Dermis microvascular lymphatic vessel endothelial cell (primary cell): ENCODE measurements around the gene HTT. TPM values are rescaled to one million over a fixed set of nuclear protein-coding genes. Genes with fewer than 3 reads are reported as not detected.

Experiments
- DNase-seq, 2 donors: peaks; one replicate each; pipeline versions ENCODE4 v3.0.0 to v3.0.0-alpha.2; 2010; ENCODE audit warnings: low read depth in 2 of 2
- total RNA-seq: library from RNA; depleted of rRNA; stranded (reverse); fragments of >200 nt; gene quantifications from 2 replicates; pipeline ENCODE4 v1.2.1, GENCODE V29; 2014

Gene HTT
- total RNA-seq, 1 donor from 2014 or later = 26.2 TPM

DNA sequence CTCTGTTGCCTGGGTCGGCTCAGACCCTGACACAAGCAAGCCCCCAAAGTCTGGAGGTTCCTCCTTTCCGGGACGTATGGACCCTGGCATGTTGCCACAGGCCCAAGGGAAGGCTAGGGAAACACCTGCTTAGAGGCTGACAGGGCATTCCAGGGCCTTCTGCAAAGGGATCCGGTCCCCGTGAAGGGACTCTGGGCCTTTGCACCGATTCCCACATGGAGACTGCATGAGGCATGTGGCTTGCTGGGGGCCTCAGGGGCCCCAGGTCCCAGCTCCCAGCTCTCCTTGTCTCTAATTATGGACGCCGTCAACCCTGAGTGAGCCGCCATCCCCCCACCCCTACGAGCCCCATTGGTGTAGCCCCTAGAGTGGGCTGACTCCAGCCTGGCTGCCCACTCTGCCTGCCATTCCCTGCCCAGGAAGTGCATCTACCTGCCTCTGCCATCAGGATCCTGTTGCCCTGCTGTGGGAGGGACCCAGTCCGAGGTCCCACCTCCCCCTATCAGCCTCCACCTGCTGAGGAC is 214.2 kb downstream of the HTT start:
- no peak for DNase-seq

DNA sequence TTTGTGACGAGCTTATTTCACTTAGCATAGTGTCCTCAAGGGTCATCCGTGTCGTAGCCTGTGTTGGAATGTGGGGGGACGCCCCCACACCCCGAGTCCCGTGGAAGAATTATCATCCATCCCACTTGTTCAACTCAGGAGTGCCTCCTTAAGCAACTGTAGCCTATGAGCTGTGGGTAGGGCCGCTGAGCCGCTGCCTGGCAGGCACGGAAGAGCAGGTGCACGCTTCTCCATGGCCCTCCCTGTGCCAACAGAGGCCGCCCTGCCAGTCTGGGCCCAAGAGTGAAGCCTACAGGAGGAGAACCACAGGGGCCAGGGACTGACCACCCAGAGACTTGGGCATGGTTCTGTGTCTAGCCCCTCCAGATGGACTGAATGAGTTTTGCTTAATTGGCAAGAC is 216.0 kb downstream of the HTT start:
- DNase-seq = no peak

DNA sequence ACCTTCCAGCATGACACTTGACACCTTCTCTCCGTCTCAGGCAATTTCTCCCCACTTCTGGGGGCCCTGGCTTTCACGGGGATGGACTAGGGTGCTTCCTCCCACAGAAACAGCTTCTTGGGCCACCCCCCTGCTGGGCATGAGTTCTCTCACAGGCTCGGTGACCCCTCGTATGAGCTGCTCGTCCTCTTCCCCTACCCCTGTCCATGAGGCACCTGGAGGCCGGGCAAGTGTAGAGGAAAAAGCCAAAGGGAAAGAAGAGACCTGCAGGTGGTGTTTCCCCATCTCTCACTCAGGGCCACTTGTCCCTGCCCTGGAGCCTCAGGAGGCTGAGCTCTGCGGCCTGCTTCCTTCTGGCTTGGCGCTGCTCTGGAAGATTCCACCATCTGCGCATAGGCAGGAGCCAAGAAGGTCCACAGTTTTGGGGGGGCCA is 216.4 kb downstream of the HTT start:
- DNase-seq = no peak

DNA sequence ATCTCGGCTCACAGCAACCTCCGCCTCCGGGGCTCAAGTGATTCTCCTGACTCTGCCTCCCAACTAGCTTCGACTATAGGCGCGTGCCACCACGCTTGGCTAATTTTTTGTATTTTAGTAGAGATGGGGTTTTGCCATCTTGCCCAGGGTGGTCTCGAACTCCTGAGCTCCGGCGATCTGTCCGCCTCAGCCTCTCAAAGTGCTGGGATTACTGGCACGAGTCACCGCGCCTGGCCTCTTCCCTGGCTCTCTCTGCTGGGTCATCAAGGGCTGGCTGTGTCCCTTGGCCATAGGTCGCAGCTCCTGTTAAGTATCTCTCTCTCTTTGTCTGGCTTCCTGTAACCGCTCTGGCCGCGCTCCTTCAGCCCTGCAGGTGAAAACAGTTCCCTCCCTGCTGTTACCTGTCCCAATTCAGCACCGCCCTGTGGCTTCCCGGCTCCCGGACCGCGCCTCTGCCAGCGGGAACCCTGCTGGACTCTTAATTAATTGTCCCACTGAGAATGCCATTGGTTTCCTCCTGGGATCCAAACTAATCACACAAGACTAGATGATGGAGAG is 217.0 kb downstream of the HTT start:
- peak in 1 of 2 donors; percentile 15 for DNase-seq

DNA sequence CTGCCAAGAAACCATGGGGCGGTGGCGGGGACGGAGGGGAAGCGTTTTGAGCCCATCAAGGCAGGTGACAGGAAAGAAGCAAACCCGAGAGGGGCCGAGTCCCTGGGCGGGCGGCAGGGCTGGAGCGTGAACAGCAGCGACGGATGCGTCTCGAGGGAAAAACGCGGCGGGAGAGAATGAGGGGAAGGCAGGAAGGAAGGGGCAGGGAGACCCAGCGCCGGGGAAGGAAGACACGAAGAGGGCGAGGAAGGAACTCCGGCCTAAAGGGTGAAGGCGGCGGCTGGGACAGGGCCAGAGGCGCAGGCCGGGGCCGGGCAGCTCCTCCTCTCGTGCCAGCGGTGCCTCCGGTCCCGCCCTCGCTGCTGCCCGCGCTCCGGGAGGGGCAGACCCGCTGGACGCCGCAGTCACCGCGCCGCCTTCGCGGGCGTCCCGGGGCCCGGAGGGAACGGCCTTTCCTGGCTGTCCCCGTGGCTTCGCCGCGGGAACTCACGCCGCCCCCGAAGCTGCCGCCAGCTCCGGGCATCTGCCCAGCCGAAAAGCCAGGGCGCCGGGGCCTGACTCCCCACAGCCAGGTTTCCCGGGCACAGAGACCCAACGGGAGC is 217.6 kb downstream of the HTT start:
- DNase-seq = peak in 1 of 2 donors; percentile 59

DNA sequence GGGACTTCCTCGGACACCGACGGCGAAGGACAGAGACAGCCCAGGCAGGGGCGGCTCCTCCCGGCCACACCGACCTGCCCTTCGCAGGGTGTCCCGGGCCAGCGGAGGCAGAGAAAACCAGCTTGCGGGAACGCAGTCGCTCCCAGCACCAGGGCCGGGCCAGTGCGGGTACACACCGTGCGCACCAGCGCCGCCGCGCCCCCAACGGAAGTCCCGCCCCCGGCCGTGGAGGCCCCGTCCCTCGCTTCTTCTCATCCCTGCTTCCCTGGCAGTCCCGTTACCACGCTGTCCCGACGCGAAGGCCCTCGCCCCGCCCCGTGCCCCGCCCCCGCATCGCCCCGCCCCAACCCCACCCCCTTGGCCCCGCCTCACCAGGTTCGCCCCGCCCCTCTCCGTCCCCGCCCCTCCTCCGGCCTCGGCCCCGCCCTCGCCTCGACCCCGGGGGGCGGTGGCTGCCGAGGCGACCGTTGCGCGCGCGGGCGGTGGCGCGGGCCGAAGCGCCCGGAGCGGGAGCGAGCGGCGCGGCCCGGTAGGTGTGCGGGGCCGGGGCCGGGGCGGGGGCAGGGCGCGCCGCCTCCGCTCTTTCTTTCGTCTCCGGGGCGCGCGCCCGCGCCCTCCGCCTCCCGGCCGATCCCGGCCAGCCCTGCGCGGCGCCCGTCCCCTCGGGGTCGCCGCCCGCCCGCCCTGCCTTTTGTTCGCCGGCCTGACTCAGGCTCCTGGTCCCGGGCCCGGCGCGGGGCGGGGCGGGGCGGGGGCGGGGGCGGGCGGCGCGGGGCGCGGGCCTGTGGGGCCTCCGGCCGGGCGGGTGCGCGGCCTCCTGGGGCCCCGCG is 218.3 kb downstream of the HTT start, which contains the start of gene RGS12:
Gene RGS12 (plus strand): TSS at position 451 of the 830 bp plus-strand sequence. CDS start 23,150 bp downstream, outside the sequence.
- DNase-seq = peak; percentile 85 to 95

Other genes with a start within 250 kb of the HTT start
- 147 and 180 TPM in 2 replicates for gene ADD1, start 230.8 kb upstream of the HTT start, total RNA-seq
- 15.2 and 17.6 TPM in 2 replicates for gene NOP14, start 111.3 kb upstream of the HTT start, total RNA-seq
- 2.4 and 3.9 TPM in 2 replicates for gene GRK4, start 111.1 kb upstream of the HTT start, total RNA-seq
- not detected in 2 replicates for gene HTT-AS, start 143 bp upstream of the HTT start, total RNA-seq
- gene MSANTD1, start 174.5 kb downstream of the HTT start, total RNA-seq = 0.13 and 0.26 TPM in 2 replicates
- 30.7 and 39.1 TPM in 2 replicates for gene RGS12, start 218.3 kb downstream of the HTT start, total RNA-seq